CD14-positive monocyte (primary cell): ENCODE results near the gene NKAIN2. TPM values are rescaled to one million over a fixed set of nuclear protein-coding genes. Genes with fewer than 3 reads are reported as not detected.
"Not testable (repeated sequence)": the region's sequence is repeated elsewhere in the genome, so short reads cannot be mapped to it uniquely, and the experiment has no call there.

Experiments
- DNase-seq, 3 donors: peaks; one replicate each; pipeline ENCODE4 v3.0.0-alpha.2; 2011 to 2022
- H2AFZ ChIP-seq: 2 replicates; pipeline ENCODE4 v1.6.0; 2012; ENCODE audit warnings: mild to moderate bottlenecking, low read depth, low read length, inconsistent platforms; ENCODE audit not compliant: insufficient read depth, poor library complexity, severe bottlenecking
- H3K27ac ChIP-seq, 2 donors: 1 replicate in 1 of 2; 2 replicates in 1 of 2; pipeline ENCODE4 v1.5.1; 2012 to 2013; ENCODE audit warnings: low read length in 2 of 2, control low read depth in 1 of 2, inconsistent platforms in 1 of 2, low read depth in 1 of 2, mild to moderate bottlenecking in 1 of 2
- H3K27me3 ChIP-seq, 2 donors: one replicate each; pipeline versions ENCODE4 v1.6.0 to v1.6.1; 2011 to 2013; ENCODE audit warnings: low read length in 2 of 2; ENCODE audit not compliant: control insufficient read depth in 2 of 2, insufficient read depth in 2 of 2
- H3K36me3 ChIP-seq, 2 donors: replicated peaks in 1 of 2; 1 replicate in 1 of 2; 2 replicates in 1 of 2; pipeline versions ENCODE4 v1.5.1 to v1.6.1; 2012 to 2013; ENCODE audit warnings: low read length in 2 of 2, control low read depth in 1 of 2, inconsistent platforms in 1 of 2, mild to moderate bottlenecking in 1 of 2; ENCODE audit not compliant: insufficient read depth in 2 of 2, control insufficient read depth in 1 of 2
- H3K4me1 ChIP-seq, 2 donors: 1 replicate in 1 of 2; 2 replicates in 1 of 2; pipeline versions ENCODE4 v1.5.1 to v1.6.1; 2012 to 2013; ENCODE audit warnings: low read length in 2 of 2, control low read depth in 1 of 2, inconsistent platforms in 1 of 2, mild to moderate bottlenecking in 1 of 2, moderate library complexity in 1 of 2; ENCODE audit not compliant: insufficient read depth in 2 of 2, control insufficient read depth in 1 of 2
- H3K4me2 ChIP-seq: replicated peaks from 2 replicates; pipeline ENCODE3; 2012; ENCODE audit warnings: low read length, moderate library complexity, mild to moderate bottlenecking; ENCODE audit not compliant: poor library complexity, severe bottlenecking; ENCODE audit errors: extremely low read depth
- H3K4me3 ChIP-seq, 3 experiments: fragments of 200-600 bp in 1 of 3; sonication (generic) in 1 of 3; replicated peaks in 1 of 3; 1 replicate in 2 of 3; 2 replicates in 1 of 3; pipeline ENCODE4 v1.5.1; 2011 to 2013; ENCODE audit warnings: low read length in 3 of 3, mild to moderate bottlenecking in 3 of 3, control low read depth in 2 of 3, low read depth in 2 of 3, inconsistent platforms in 1 of 3, moderate library complexity in 1 of 3
- H3K79me2 ChIP-seq: 2 replicates; pipeline ENCODE4 v1.6.0; 2012; ENCODE audit warnings: mild to moderate bottlenecking, control low read depth, inconsistent platforms, low read length, moderate library complexity; ENCODE audit not compliant: insufficient read depth
- H3K9ac ChIP-seq: 2 replicates; pipeline ENCODE4 v1.6.0; 2017; ENCODE audit warnings: low read length, mild to moderate bottlenecking; ENCODE audit not compliant: insufficient read depth, poor library complexity, severe bottlenecking
- H3K9me3 ChIP-seq, 2 donors: replicated peaks in 1 of 2; 1 replicate in 1 of 2; 2 replicates in 1 of 2; pipeline versions ENCODE4 v1.5.1 to v1.6.1; 2012 to 2013; ENCODE audit warnings: low read length in 2 of 2, control low read depth in 1 of 2; ENCODE audit not compliant: control insufficient read depth in 1 of 2, insufficient read depth in 1 of 2
- H4K20me1 ChIP-seq: 2 replicates; pipeline ENCODE4 v1.6.0; 2012; ENCODE audit warnings: mild to moderate bottlenecking, low read length, control low read depth, moderate library complexity; ENCODE audit not compliant: insufficient read depth
- H3K27ac Mint-ChIP-seq, 7 donors: one replicate each; pipeline ENCODE4 v1.8.0; 2020; ENCODE audit warnings: mild to moderate bottlenecking in 7 of 7, mixed read lengths in 7 of 7, moderate library complexity in 6 of 7, inconsistent platforms in 2 of 7
- H3K27me3 Mint-ChIP-seq, 3 donors: one replicate each; pipeline ENCODE4 v1.8.0; 2021 to 2022; ENCODE audit warnings: low read depth in 3 of 3, mild to moderate bottlenecking in 3 of 3, mixed read lengths in 3 of 3, moderate library complexity in 3 of 3, inconsistent platforms in 1 of 3
- H3K36me3 Mint-ChIP-seq, 2 donors: one replicate each; pipeline ENCODE4 v1.8.0; 2020; ENCODE audit warnings: mixed read lengths in 2 of 2, inconsistent platforms in 1 of 2, mild to moderate bottlenecking in 1 of 2
- H3K4me1 Mint-ChIP-seq: one replicate; pipeline ENCODE4 v1.8.0; 2020; ENCODE audit warnings: mild to moderate bottlenecking, mixed read lengths
- H3K4me3 Mint-ChIP-seq, 2 donors: one replicate each; pipeline ENCODE4 v1.8.0; 2020; ENCODE audit warnings: mild to moderate bottlenecking in 2 of 2, mixed read lengths in 2 of 2, moderate library complexity in 1 of 2
- H3K9me3 Mint-ChIP-seq, 7 donors: one replicate each; pipeline ENCODE4 v1.8.0; 2020 to 2022; ENCODE audit warnings: mixed read lengths in 7 of 7, mild to moderate bottlenecking in 6 of 7, moderate library complexity in 6 of 7, inconsistent platforms in 2 of 7
- CTCF ChIP-seq: fragments of 200-600 bp; IDR thresholded peaks from one replicate; pipeline ENCODE4 v1.8.0; 2022; ENCODE audit warnings: antibody characterized with exemption, mild to moderate bottlenecking
- WGBS: methylation state at CpG from one replicate; pipeline ENCODE4 v1.1.5; 2013; ENCODE audit warnings: missing lambda C conversion rate; ENCODE audit not compliant: insufficient coverage; 5-methylcytosine and 5-hydroxymethylcytosine counted together
- intact Hi-C, 2 donors: fragments of 100-400 bp; cut with micrococcal nuclease; formaldehyde crosslinking; loops; one replicate each; pipeline versions ENCODE4 v1.15.0 to v1.15.1; 2023
- polyA plus RNA-seq, 3 donors: library from polyadenylated mRNA; depleted of rRNA in 1 of 3; unstranded in 2 of 3; stranded (reverse) in 1 of 3; fragments of 300-500 nt in 2 of 3; fragments of >200 nt in 1 of 3; fragmentation: Illumina TruSeq in 2 of 3; gene quantifications; 1 replicate in 2 of 3; 2 replicates in 1 of 3; pipeline ENCODE4 v1.2.3, GENCODE V29; 2012 to 2021

The NKAIN2 gene
- polyA plus RNA-seq, 3 donors: not detected

DNA sequence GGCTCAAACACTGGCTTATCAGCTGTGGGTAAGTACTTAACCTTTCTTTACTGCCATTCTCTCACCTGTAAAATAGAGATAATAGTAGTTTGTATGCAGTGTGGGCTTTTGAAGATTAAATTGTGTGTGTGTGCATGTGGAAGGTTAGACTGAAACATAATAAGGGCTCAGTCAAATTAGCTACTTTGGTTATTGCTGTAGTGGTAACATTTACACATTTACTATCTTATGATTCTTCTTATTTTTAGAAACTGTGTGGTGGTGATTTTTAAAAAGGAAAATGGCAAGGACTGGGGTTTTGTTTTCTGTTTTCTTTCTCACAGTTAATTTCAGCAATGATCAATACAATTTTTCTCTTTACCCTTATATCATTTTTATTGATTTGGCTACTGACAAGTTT lies 206.9 kb downstream of the NKAIN2 start:
- TF ChIP-seq CTCF: no peak
- no peaks in the 10 kb centered on the region for H3K36me3 Mint-ChIP-seq
- no peak overlapping the region for H3K27ac ChIP-seq
- H3K4me3 ChIP-seq: no peak overlapping the region
- H3K4me1 ChIP-seq: no peaks in the 10 kb centered on the region
- no peaks in the 10 kb centered on the region for H3K9me3 ChIP-seq
- H3K9ac ChIP-seq: no peak overlapping the region
- intact Hi-C loops: no loop called here
- no peaks in the 10 kb centered on the region for H3K36me3 ChIP-seq
- H3K9me3 Mint-ChIP-seq: peaks cover 0 to 4% (median 0%) of the 10 kb centered on the region in 7 donors
- no peaks in the 10 kb centered on the region for H3K4me1 Mint-ChIP-seq
- no peak overlapping the region for H2AFZ ChIP-seq
- H3K79me2 ChIP-seq: no peaks in the 10 kb centered on the region
- H3K27ac Mint-ChIP-seq: no peak overlapping the region
- no peak for DNase-seq
- H3K27me3 ChIP-seq: no peaks in the 10 kb centered on the region
- H3K4me3 Mint-ChIP-seq: no peak overlapping the region
- H3K27me3 Mint-ChIP-seq: no peaks in the 10 kb centered on the region
- H4K20me1 ChIP-seq: no peaks in the 10 kb centered on the region
- no peak overlapping the region for H3K4me2 ChIP-seq

DNA sequence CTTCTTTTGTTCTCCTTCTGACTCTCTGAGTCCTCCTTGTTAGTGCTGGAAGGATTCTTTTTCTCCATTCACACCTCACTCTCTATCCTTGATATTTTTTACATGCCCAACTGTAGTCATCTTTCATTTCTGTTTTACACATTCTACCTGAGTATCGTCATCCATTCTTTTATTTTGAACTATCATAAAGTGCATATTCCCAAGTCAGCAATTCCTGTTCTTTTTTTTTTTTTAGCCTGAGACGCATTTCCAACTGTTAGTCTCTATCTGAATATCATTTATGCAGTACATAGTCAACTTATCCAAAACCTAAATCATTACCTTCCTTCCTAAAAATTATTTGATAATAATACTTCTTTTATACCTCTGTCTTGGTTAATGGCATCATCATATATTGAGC lies 207.5 kb downstream of the NKAIN2 start:
- no peaks in the 10 kb centered on the region for H3K27me3 Mint-ChIP-seq
- no peaks in the 10 kb centered on the region for H3K36me3 Mint-ChIP-seq
- no peak for DNase-seq
- Histone ChIP-seq H3K4me3 (no peak overlapping the region), H3K27ac (no peak overlapping the region), H3K9me3 (no peaks in the 10 kb centered on the region), H3K9ac (no peak overlapping the region), H4K20me1 (no peaks in the 10 kb centered on the region), H2AFZ (no peak overlapping the region), H3K79me2 (no peaks in the 10 kb centered on the region), H3K4me2 (no peak overlapping the region), H3K36me3 (no peaks in the 10 kb centered on the region), H3K4me1 (no peaks in the 10 kb centered on the region), H3K27me3 (no peaks in the 10 kb centered on the region)
- no peak overlapping the region for H3K4me3 Mint-ChIP-seq
- H3K9me3 Mint-ChIP-seq: peaks cover 0 to 4% (median 0%) of the 10 kb centered on the region in 7 donors
- WGBS: 90% methylated on average over 1 of the region's 2 CpGs
- intact Hi-C loops: no loop called here
- no peak for TF ChIP-seq CTCF
- H3K27ac Mint-ChIP-seq: no peak overlapping the region
- no peaks in the 10 kb centered on the region for H3K4me1 Mint-ChIP-seq

GRCh38 chr6:124022051-124022450 lies 218.4 kb downstream of the NKAIN2 start:
- DNase-seq, H3K27me3 Mint-ChIP-seq, H3K27ac ChIP-seq, H3K4me2 ChIP-seq, H3K9ac ChIP-seq, H3K27me3 ChIP-seq, H2AFZ ChIP-seq, H4K20me1 ChIP-seq, H3K4me3 Mint-ChIP-seq, H3K36me3 ChIP-seq, H3K79me2 ChIP-seq, H3K4me1 Mint-ChIP-seq, intact Hi-C loops, H3K4me1 ChIP-seq, H3K27ac Mint-ChIP-seq, H3K36me3 Mint-ChIP-seq, H3K4me3 ChIP-seq, H3K9me3 ChIP-seq: not testable (repeated sequence)
- H3K9me3 Mint-ChIP-seq: peaks cover 0 to 13% (median 7%) of the 10 kb centered on the region in 7 donors
- WGBS: no CpG with 5 or more reads among the region's 1 CpG
